ENCODE results near the gene SMARCD1.

Gene SMARCD1

DNA sequence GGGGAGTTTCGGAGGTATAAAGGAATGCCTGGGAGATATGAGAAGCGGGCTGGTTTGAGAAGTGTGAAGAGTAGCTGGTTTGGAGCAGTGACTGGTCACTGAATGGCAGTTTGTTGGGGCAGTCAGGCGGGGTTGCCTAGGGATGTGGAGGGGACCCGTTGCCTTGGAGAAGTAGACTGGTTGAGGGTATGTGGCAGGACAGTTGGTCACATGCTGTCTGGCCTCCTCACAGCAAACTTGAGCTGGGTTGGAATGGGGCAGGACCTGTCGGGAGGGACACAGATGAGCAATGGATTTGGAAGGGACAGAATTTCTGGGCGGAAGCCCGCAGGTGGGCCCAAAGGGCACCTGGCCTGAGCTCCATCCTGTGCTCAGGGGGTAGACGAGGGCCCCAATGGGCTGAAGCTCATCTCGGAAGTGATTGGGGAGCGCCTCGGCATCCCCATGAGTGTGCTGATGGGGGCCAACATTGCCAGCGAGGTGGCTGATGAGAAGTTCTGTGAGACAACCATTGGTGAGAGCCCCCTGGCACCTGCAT, 20.8 kb downstream of the SMARCD1 start:
- DNase-seq = no peak

DNA sequence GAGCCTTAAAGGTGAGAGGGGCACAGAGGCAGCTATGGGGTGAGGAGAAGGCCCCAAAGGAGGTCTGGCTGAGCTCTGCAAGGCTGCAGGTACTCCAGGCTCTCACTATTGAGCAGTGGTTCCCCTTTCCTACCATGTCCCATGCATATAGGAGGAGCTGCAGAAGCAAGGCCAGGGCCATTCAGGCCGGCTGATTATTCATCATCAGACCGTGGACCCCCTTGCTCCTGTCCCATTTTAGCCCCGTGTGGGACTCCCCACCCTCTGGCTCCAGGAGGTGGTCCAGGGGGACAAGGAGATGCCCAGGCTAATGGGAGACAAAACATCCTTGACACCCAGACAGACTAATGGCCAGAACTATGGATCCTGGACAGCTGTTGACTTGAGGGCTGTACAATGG, 21.8 kb downstream of the SMARCD1 start:
- DNase-seq = no peak

GRCh38 chr12:50107416-50108268, 22.5 kb downstream of the SMARCD1 start:
- no peak for DNase-seq

GRCh38 chr12:50109319-50109718, 24.2 kb downstream of the SMARCD1 start:
- no peak for DNase-seq

DNA sequence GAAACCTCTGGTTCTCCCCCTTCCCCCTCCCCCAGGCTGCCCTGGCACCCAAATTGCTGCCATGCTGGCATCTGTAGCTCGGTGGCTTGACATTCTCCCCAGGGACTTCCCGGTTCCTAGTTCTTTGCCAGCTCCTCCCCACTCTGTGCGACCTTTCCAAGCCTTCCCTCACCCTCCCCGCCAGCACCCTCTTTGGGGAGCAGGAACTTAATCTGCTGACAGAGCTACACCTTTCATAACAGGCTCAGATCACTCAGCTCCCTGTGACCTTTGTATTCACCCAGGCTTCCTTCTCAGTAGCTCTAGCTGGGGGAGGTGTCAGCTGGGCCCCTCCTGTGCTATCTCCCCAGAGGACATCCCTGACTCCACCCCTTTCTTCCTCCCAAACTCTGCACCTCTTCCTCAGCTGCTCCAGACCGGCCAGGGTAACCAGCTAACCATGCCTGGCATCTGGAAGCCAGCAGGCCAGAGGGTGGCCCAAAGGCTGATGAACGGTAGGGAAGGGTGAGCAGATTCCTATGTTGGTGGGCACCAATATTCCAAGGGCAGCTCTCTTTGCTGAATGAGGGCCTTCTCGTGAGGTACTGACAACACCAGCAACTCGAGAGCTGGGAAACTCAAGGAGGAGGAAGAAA, 25.1 kb downstream of the SMARCD1 start:
- DNase-seq = no peak

GRCh38 chr12:50110762-50111351, 25.7 kb downstream of the SMARCD1 start:
- DNase-seq = no peak

- no peak for DNase-seq
Measured at GRCh38 chr12:50111395-50111692, 26.2 kb downstream of the SMARCD1 start.

DNA sequence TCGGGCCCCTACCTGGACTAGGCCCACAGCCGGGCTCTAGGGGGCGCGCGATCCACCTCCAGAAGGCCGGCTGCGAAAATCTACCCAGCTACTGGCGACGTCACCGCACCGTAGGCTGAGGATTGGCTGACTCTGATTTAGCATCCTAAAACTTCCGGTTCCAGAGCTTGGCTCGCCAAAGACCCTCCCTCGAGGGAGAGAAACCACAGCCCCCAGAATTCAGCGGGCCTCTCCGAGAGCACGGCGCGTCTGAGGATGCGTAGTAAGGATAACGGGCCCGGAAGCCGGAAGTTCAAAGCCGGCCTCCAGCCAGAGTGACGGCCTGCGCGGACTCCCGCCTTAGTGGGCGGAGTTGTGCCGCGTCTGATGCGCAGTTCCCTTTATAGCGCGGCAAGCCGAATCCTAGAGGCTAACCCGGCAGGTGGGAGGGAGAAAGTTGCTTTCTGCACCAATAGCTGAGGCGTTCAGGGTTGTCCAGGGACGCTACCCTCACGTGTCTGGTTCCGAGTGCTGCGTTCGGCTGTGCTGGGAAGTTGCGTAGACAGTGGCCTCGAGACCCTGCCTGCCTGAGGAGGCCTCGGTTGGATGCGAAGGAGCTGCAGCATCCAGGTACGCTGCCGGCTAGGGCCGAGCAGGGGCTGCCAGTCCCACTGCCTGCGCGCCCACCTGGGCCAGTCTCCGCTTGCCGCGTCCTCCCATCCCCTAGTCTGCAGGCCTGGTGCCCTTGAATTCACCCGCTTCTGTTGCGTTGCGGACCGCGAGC, 26.7 kb downstream of the SMARCD1 start, which contains the start of gene COX14:
Gene COX14, plus strand, starts transcription at position 544 of the 763 bp plus-strand sequence. CDS start 7,808 bp downstream, outside the sequence.
- peak; percentile 86 for DNase-seq

DNA sequence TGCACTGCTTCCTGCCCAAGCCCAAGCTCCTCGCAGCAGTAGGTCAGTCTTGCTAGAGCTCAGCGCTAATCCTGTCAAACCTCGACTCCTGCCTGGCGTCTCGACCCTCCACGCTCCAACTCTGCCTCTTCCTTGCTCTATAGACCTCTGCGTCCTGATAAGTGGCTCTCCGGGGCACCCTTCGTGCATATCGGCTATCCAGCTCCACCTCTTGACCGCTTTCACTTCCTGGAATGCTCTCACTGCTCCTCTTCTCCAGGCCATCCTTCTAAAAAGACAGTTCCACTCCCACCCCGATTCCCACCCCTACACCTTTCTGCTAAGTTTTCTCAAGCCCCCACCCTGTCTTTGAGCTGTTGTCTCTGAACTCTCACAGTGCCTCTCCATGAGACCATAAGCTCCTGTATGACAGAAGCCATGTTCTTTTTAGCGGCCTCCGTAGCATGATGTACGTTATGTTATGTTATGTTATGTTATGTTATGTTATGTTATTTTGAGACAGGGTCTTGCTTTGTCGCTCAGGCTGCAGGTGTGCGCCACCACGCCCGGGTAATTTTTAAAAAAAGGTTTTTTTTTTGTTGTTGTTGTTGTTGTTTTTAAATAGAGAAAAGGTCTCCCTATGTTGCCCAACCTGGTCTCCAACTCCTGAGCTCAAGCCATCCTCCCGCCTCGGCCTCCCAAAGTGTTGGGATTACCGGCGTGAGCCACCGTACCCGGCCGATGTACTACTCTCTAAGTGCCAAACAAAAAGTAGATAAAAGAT, 27.5 kb downstream of the SMARCD1 start:
- no peak for DNase-seq

- no peak for DNase-seq
Measured at GRCh38 chr12:50117057-50117622, 32.0 kb downstream of the SMARCD1 start.

GRCh38 chr12:50119387-50119786, 34.2 kb downstream of the SMARCD1 start:
- DNase-seq = no peak

DNA sequence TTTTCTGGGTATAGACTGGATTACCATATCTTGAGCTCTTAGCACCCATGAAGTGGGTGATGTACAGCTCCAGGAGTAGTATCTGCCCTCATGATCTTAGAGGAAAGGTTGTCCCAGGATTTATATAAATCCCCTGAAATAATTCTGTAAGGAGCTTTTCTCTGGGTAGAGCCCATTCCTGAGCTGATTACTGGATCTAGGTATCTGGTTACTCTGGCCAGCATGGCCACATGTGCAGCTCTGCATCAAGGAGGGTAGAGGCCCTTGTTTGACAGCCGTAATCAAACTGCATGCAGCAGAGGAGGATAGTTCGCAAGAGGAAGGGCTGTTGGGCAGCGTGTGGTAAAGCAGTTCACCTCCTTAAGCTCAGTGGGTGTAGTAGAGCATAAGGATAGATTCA, 35.4 kb downstream of the SMARCD1 start:
- no peak for DNase-seq

GRCh38 chr12:50120953-50121352, 35.8 kb downstream of the SMARCD1 start:
- DNase-seq = no peak

- no peak for DNase-seq
Measured at GRCh38 chr12:50121641-50122040, 36.5 kb downstream of the SMARCD1 start.

DNA sequence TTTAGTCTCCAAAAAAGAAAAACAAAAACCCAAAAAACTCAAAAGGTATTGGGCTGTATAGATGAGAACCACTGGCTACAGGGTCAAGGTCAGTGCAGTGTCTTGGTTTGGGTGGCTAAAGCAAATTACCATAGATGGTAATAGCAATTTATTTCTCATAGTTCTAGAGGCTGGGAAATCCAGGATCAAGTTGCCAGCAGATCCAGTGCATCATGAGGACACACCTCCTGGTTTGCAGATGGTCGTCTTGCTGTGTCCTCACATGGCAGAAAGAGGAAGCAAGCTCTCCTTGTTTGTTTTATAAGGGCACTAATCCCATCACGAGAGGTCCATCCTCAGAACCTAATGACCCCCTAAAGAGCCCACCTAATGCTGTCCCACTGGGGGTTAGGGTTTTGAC, 38.1 kb downstream of the SMARCD1 start:
- DNase-seq = no peak

DNA sequence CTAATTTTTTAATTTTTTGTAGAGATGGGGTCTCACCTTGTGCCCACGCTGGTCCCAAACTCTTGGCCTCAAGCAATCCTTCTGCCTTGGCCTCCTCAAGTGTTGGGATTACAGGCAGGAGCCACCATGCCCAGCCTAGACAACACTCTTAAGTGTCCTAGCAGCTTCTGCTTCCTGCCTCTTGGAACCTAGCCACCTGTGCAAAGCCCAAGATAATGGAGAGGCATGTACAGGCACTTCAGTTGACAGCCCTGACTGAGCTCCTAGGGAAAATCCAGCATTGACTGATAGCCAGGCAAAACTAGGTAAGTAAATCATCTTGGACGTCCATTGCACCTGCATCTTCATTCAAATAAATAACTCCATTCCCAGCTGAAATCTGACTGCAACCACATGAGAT, 42.4 kb downstream of the SMARCD1 start:
- no peak for DNase-seq

- DNase-seq = no peak
Measured at GRCh38 chr12:50129290-50129689, 44.1 kb downstream of the SMARCD1 start.

GRCh38 chr12:50132505-50133135, 47.5 kb downstream of the SMARCD1 start:
- DNase-seq = no peak

DNA sequence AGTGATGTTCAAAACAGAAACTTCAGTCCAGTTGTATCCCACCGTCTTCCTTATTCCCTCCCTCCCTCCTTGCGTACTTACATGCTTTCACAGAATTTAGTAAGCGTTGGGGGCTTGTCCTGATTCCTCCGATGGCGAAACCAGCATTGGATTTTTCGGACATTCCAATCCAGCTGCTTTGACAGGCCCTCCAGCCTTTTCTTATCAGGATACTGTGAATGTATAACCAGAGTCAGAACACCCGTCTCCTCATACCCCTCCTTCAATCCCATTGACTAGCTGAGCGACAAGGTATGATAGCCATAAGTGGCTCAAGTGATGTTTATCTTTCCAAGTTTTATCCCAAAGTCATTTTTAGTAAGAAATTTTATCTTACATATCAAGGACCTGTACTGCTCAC, 57.9 kb downstream of the SMARCD1 start:
- no peak for DNase-seq

DNA sequence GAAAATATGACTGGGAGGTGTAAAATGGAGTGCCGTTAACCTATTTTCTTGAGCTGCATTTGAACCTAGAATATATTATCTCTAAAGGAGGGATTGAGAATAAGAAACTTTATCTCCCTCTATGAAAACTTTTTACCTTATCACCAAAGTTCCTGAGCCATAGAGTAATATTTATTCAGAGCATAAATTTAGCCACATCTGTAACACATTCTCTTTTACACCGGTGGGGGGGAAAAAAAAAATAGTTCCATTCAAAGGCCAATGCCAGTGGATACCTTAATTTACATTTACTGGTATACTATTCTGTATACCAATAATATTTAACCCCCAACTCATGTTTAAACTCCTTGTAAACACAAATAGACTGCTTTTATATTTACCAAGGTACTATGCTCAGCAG, 60.3 kb downstream of the SMARCD1 start:
- DNase-seq = no peak

GRCh38 chr12:50147281-50147680, 62.1 kb downstream of the SMARCD1 start:
- no peak for DNase-seq
